Stimulated activated CD8-positive, alpha-beta memory T cell treated with anti-CD3 and anti-CD28 coated beads, Interleukin-2, amount 100 ng/mL, for 1 hour (primary cell): ENCODE measurements around the gene IFI6.
"Not testable (repeated sequence)": the region's sequence is repeated elsewhere in the genome, so short reads cannot be mapped to it uniquely, and the experiment has no call there.

Experiments
- DNase-seq, 2 donors: peaks; one replicate each; pipeline ENCODE4 v3.0.0-alpha.2; 2020; ENCODE audit warnings: low read depth in 2 of 2

IFI6 gene

GRCh38 chr1:27650539-27651175 lies 21.3 kb downstream of the IFI6 start:
- DNase-seq: no peak

GRCh38 chr1:27650171-27650538 lies 21.8 kb downstream of the IFI6 start:
- no peak for DNase-seq

- DNase-seq: no peak
These were observed 22.7 kb downstream of the IFI6 start for GRCh38 chr1:27649306-27649635.

DNA sequence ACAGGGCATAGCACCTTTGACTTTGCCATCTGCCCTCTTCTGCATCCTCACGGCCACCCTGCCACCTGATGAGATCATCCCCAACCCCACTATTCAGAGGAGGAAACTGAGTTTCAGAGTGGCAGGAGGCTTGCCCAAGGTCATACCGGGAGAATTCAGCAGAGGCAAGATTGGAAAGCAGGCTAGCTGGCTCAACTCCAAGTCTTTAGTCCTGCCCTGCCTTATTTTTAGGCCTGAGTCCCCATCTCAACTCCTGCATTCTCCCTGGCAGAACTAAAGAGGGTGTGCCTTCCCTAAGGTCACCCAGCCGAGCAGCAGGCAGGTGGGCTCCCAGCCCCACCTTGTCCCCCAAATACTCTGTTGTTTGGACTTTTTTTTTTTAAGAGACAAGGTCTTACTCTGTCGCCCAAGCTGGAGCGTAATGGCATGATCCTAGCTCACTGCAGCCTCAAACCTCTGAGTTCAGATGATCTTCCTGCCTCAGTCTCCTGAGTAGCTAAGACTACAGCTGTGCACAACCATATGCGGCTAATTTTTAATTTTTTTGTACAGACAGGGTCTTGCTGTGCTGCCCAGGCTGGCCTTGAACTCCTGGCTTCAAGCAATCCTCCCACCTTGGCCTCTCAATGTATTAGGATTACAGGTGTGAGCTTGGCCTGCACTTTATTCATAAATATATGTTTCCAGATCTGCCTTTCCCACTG lies 23.2 kb downstream of the IFI6 start:
- DNase-seq: no peak

DNA sequence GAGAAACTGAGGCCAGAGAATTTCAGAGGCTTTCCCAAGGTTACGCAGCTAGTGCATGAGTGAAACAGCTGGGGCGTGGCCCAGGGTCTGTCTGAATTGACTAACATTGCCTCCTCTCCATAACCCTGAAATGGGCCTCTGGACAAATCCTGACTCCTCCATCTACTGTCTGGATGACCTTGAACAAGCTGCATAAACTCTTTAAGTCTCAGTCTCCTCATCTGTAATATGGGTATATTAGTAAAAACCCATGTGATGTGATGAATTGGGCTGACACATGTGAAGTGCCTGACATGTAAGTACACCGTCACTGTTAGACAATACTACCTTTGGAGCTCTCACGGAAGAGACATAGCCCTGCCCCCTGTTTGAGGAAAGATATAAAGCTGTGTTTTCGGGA lies 24.7 kb downstream of the IFI6 start:
- no peak for DNase-seq

- DNase-seq: no peak
These were observed 25.3 kb downstream of the IFI6 start for GRCh38 chr1:27646676-27647075.

- DNase-seq: no peak
These were observed 26.9 kb downstream of the IFI6 start for GRCh38 chr1:27645071-27645415.

GRCh38 chr1:27644369-27645070 lies 27.5 kb downstream of the IFI6 start:
- no peak for DNase-seq

DNA sequence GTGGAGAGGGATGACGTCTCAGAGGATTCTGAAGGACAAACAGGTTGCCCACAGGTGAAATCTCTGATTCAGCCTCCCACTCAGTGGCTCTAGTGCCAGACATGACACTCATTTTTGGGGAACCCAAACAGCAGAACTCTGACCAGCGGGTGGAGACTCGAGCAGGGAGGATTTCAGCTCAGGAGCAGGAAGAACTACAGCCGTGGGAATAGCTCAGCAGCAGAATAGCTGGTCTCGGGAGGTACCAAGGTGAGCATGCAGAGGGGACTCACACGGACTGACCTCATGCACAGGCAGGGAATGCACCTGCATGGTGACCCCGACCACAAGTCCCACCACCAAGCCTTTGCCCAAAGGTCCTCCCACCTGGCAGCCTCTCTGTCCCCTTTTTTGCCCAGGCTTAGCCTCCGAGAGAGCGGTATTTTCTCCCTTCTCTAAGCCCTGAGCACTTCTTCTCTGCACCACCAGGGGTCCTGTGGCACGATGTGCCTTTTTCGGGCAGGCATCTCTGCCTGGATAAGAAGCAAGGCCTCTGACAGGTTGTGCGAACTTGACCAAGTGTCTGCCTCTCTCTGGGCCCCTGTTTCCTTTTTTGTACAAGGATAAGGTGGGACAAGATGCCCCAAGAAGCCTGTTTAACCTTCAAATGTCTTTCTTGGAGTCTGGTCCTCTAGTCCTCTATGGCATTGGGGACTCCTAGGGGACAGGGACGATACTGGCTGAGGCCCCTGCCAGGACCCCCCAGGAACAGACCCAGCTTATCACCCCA lies 28.2 kb downstream of the IFI6 start:
- DNase-seq: peak in 1 of 2 donors; percentile 55

- not testable (repeated sequence) for DNase-seq
These were observed 31.5 kb downstream of the IFI6 start for GRCh38 chr1:27640514-27640913.

- DNase-seq: no peak
These were observed 33.2 kb downstream of the IFI6 start for GRCh38 chr1:27638805-27639204.

DNA sequence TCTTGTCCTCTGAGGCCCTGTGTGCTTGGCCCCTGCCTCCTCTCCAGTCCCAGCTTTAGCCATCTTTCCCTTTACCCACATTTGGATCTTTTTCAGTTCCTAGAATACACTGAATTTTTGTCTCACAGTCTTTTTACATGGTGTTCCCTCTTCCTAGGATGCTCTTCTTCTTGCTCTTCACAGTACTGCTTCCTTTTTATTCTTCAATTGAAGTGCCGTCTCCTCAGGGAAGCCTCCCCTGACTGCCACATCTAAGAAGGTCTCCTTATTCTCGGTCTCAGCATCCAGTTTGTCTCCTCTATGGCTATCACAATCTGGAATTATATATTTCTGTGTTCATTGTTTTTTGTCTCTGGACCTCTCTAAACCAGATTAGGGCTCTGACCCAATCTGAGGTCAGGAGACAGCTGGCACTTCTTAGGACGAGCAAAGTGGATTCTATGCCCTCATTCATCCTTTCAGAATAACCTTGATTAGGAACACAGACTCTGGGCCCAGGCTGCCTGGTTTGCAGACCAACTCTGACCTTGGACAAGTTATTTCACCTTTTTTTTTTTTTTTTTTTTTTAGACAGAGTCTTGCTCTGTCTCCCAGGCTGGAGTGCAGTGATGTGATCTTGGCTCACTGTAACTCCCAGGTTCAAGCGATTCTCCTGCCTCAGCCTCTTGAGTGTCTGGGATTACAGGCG lies 33.8 kb downstream of the IFI6 start:
- no peak for DNase-seq

GRCh38 chr1:27635396-27636142 lies 36.4 kb downstream of the IFI6 start:
- no peak for DNase-seq

DNA sequence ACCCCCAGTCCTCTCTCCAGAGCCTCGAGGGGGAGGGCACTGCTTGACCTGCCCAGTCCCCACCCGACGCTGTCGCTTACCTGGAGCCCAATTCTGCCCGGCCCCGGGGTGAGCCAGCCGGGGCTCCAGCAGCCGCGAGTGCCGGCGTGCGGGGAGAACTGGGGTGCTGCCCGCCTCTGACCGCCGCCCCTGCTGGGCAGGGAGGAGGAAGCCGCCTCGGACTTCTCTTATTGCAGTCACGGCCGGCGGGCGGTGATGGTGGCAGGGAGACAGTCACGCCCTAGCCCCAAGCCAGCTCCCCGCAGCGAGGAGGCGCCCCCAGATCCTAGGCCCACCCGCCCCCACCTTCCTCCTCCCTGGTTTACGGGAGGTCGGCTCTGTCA lies 37.0 kb downstream of the IFI6 start, which contains the start of gene FGR:
Gene FGR, minus strand, starts transcription at position 201 of the 383 bp plus-strand sequence. CDS start 11,269 bp downstream, outside the sequence.
- no peak for DNase-seq

DNA sequence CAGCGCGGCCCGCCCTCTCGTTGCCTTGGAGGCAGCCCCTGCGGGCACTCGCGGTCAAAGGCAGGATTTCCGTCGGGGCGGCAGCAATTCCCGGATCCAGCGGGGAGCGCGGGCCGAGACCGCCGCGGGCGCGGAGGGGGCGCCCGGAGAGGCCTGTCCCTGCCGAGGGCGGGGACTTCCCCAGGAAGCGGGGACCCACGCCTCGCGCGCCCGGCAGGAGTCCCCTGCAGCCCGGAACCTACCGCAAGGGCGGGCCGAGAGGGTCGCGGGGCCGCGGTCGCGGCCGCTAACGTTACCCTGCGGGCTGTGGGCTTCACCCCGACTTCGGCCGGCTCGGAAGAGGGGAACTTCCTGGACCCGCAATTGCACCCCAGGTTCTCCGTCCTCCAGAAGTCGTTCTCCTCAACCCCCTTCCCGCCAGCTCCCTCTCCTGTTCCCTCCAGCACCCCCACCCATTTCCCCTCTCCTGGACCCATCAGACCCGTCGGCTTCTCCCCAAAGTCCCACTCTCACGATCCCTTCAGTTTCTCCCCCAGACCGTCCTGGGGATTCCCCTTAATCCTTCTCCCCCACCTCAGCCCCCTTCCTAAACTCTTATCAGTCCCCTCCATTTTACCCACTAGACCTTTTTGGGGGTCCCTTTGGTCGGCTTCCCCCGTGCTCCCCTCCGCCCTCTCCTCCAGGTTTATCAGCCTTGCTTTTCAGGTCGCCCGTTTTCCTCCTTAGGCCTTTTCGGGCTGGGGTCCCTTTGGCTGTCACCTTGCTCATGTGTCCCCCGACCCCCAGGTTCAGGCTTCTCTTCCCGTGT lies 37.6 kb downstream of the IFI6 start:
- peak in 1 of 2 donors; percentile 24 for DNase-seq

DNA sequence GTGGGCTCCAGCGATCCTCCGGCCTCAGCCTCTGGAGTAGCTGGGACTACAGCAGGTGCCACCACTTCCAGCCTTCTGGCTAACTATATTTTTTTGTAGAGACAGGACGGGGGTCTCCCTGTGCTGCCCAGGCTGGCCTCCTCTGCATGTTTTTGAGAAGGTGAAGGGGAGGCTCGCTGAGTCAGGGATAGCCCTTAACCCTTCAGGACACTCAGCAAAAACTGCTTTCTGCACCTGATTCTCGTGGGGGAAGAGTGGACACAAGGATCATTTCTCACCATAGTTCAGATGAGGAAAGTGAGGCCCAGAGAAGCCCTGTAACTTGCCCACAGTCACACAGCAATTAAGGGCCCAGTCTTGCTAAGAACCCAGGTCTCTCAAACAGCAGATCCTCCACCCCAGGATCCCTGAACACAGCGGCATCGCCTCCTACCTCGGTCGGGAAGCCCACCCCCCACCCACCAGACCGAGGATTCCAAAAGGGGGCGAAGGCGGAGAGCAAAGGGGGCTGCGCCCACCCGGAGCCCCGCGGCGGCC lies 38.3 kb downstream of the IFI6 start:
- DNase-seq: no peak

DNA sequence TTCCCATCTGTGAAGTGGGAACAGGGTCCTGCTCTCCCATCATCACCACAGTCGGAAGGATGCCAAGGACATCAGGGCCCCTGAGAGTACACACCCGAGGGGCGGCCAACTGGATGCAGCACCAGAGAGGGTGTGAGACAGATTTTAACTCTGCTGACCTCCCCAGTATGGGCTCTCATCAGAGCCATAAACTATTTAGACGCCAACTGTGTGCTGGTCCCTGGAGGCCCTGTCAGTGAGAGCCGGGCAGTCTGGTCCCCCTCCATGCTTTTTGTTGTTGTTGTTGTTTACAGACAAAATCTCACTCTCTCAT lies 38.7 kb downstream of the IFI6 start:
- DNase-seq: no peak

DNA sequence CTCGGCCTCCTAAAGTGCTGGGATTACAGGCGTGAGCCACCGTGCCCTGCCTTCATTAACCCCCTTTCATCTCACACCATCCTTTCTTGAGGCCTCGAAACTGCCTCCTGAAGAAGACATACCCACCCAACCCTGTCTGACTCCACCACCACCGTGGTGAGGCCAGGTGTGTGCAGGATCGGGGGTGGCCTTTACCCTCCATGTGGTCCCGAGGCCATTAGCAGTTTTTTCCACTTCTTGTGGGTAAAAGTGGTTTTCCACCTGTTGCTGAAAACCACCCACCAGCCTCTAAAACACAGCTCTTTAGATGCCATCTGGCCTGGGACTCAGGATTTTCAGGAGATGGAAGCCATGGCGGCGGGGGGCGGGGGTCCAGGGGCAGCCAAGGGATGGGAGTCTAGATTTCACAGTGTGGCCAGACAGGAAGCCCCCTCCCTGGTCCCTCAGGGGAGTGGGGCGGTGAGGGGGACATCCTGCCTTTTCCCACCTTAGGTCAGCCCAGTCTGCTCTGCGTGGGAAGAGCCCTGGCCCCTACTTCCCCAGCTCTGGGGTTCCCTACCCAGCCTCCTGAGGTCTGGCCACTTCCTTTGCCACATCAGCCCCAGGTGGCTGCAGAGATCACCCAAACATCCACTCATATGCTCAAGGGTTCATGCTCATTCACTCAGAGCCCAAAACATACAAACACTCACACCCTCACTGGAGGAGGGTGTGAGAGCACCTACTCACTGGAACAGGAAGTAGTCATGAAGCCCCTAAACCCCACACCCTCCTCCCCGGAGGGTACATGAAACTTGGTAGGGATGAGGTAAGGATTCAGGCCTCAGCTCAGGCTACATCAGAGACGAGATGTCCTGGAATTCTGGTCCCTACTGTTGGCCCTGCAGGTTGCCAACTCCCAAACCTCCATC lies 39.4 kb downstream of the IFI6 start:
- no peak for DNase-seq

DNA sequence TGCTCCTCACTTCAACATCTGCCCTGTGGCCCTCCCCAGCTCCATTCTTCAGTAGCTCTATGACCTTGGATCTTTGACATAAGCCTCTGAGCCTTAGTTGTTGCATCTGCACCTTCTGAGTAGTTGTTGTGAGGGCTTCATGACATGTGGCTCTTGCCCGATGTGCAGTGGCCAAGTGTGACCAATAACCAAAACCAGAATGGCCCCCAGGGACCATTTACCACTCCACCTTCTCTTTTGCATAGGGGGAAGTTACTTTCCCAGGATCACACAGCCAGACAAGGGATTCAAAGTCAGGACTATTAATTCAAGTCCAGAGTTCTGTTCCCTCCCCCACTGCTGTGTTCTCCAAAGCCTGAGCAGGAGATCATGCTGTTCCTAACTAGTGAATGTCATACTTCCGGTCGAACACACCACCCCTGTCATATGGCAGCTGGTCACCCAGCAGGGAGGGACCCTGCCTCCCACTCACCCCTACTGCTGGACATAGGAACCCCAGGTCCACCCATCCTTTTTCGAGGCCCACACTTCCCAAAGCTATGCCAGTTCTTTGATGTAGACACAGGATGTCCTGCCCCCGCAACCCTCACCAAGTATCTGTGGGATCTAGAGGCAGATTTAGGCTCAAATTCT lies 41.0 kb downstream of the IFI6 start:
- DNase-seq: no peak
